GM18519 (cell line): Measurements from ENCODE around the gene SFTA2.
"Not testable (repeated sequence)": the region's sequence is repeated elsewhere in the genome, so short reads cannot be mapped to it uniquely, and the experiment has no call there.

ENCODE experiments used
- ATAC-seq: cut with Tn5 transposase; IDR thresholded peaks from one replicate; pipeline ENCODE4 v1.9.1; 2021; ENCODE audit warnings: mild to moderate bottlenecking, moderate library complexity; ENCODE audit not compliant: unreplicated experiment, low FRiP score

Gene SFTA2

DNA sequence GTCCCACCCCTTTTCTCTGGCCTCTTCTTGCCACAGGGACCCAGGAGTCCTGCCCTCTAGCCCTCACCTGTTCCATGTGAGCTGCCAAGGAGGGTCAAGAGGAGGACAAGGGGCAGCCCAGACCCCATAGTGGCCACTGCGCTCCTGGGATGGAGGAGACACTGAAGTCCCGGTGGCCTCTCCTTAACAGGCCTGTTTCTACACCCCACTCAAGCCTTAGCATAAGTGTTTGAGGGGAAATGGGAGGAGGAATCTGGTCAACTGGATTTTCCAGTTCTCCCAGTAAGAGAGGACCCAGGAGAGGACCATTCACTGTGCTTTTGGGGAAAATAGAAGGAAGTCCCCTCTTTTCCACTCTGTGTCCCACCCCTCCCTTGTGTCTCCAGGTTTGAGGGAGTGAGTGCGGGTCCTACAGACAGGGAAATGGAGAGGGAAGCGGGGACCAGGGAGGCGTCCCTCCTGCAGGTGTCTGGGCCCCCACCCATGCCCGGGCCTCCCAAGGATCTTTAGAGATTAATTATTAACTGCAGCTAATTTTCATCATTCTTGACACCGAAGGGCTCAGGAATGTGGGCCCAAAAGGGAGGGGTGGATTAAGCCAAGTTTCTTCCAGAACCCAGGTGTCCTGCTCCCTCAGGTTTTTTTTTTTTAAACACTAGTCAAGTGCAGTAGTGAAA lies at the start of gene SFTA2:
SFTA2 (minus strand) TSS at position 202 of the 677 bp plus-strand sequence; CDS start at position 128, 74 bp downstream.
- no peak for ATAC-seq

DNA sequence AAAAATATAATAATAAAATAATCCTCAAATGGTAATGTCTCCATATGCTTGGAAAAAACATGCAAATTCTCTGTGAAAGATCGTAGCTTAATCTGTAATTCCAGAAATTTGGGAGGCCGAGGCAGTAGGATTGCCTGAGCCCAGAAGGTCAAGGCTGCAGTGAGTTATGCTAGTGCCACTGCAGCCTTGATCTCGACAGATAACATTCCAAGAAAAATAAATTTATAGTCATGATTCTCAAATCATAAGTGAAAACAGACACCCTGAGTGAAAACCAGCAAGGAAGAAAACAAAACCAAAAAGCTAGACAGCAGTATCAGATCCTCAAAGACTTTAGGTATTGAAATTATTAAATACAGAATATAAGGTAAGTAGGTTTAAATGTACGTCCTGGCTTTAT lies 47.7 kb upstream of the SFTA2 start:
- no peak for ATAC-seq

DNA sequence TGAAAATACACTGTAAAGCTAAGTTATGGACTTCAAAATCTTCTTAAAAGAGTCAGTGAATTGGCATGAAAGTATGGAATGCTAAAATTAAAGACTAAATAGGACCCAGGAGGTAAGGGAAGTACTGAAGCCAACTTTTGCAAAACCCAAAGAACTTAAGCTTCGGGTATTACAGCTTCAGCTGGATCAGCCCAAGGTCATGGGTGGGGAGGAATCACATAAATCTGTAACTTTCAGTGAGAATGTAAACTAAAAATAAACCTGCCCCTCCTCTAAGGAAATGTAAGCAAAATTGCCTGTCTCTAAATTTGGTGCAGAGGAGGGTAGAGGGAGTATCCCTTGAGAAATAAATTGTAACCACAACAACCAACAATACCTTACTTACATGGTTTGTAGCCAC lies 47.2 kb upstream of the SFTA2 start:
- no peak for ATAC-seq

DNA sequence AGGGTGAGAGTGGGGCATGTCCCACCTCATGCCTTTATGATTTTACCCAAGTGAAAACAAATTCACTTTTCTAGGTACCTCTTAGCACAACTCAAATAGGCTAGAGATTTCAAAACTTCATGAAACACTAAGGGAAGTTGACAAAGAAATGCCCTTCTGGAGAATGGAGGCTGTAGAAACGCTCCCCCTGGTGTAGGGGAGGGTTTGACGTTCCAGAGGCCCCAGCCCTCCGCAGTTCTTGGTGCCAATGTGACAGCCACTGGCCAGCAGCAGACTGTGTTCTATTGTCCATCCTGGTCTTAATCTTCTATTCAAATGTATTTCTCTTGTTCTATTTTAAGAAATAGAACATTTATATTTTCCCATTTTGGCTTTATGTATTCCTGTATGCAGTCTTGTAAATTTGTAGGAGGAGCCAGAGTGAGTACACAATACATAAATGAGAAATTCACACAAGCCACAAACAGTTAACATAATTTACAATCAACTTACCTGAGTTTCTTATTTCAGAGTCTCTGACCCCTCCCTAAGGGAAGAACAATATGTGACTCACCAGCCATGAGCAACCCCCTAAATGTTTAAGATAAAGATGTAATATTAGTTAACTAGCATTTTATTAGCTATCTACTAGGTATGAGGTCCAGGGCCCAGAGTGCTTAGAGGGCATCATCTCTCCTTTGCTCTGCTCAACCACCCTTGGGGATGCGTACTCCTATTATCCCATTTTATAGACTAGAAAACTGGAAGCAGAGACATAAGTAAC lies 42.7 kb upstream of the SFTA2 start:
- no peak for ATAC-seq

DNA sequence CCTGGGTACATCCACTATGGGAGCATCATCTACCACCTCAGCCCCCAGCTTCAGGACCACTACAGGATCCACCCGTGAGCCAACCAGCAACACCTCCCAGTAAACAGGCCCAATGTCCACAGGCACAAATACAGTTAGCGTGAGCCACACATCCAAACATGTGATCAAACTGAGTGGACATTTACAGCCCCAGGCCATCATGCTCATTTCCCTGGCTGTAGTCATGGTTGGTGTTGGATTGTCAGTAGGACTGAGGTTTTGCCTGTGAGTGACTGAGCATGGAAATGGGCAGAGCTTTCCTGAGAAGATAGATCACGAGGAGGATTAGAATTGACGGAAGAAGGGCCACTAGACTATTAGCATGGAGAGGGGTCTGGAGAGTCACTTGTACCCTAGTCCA lies 40.8 kb upstream of the SFTA2 start:
- no peak for ATAC-seq

DNA sequence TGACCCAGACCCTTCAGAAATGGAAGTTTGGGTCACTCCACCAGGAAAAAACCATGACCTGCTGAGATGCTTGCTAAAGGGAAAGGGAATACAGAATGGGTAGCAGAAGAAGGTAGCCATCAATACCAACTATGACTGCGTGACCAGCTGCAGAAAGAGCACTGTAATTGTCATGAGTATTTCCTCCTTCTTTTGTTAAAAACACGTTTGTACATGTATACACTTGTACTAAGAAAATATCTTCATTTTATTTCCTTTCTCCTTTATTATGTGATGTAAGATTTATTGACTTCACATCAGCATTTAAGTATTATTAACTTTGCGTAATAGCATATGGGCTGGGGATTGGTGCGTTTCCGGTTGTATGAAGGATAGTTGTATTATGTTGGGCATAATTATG lies 39.0 kb upstream of the SFTA2 start:
- no peak for ATAC-seq

DNA sequence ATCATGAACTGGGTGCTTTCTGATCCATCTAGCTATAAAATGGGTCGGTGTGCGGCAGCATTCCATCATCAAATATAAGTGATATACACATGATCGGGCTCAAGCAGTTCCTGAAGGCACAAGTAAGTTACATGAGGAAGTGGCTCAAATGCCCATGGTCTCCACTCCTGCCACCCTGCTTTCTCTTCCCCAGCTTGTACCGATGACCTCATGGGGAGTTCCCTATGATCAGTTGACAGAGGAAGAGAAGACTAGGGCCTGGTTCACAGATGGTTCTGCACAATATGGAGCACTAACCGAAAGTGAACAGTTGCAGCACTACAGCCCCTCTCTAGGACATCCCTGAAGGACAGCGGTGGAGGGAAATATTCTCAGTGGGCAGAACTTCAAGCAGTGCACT lies 37.2 kb upstream of the SFTA2 start:
- not testable (repeated sequence) for ATAC-seq

DNA sequence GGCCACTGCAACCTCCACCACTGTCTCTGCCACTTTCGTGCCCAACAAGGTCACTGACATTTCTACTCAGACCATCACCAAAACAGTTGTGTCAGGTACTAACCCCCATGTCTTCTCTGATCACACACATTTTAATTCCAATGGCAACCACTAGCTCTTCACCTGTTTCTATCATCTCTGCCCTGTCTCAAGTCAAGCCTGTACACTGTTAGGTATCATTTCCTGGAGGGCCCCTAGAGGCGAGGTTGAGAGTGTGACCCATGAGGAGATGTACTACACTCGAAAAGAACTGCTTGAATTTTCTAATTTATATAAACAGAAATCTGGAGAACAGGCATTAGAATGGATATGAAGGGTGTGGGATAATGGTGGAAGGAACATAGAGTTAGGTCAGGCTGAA lies 34.2 kb upstream of the SFTA2 start:
- no peak for ATAC-seq

DNA sequence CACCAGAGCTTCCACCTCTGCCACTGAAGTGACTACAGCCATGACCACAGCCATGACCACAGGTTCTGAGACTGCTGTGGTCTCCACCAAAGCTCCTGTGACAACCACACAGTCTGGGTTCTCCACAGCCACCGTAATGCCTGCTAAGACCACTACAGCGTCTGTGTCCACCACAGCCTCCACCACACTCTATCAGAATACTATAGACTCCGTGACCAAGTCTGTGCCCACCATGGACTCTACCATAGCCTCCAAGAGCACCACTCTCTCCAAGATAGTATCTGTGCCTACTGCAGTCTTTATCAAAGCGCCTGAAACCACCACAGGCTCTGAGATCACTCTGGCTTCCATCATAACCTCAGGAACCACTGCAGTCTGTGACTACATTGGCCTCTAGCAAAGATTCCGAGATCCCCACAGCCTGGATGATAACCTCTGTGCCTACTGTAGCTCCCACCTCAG lies 33.2 kb upstream of the SFTA2 start:
- no peak for ATAC-seq

DNA sequence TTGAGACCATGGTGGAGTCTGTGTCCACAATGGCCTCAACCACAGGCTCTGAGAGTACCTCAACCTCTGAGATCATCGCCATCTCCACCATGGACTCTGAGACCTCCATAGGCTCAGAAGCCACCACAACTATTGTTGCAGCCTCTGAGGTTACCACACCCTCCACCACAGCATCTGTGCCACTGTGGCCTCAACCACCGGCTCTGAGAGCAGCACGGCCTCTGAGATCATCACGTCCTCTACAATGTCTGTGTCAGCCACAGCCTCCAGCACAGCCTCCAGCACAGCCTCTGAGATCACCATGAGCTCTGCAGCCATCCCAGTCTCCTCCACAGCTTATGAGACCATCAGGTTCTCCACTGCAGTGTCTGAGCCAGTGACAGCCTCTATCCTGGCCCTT lies 32.1 kb upstream of the SFTA2 start:
- no peak for ATAC-seq

DNA sequence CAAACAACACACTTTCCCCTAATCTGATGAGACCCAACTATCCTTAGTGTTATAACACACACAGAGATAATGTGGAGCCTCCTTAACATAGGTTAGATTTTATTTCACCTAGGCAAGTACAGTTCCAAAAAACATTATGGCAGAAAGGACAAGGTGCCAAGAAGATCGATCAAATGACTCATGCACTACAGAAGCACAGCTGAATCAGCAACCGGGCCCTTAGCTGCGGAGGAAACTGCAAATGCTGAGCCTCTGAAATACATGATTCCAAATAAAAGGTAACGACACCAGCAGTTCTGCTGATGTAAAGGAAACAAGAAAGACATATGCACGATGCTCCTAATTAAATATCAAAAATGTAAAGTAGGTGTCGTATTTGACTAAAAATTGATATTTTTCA lies 31.7 kb upstream of the SFTA2 start:
- no peak for ATAC-seq

DNA sequence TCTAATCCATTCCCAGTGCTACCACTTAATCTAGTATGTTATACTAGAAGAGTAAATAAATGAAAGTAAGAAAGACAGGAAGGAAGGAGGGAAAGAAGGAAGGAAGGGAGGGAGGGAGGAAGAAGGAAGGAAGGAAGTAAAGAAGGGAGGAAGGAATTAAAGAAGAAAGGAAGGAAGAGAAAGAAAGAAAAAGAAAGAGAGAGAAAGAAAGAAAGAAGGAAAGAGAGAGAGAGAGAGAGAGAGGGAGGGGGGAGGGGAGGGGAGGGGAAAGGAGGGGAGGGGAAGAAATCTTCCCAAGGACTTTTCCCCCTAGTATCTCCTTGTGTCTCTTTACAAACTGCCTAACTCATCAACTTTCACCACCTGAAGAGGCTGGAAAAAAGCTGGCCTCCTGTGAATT lies 30.7 kb upstream of the SFTA2 start:
- ATAC-seq: no peak

DNA sequence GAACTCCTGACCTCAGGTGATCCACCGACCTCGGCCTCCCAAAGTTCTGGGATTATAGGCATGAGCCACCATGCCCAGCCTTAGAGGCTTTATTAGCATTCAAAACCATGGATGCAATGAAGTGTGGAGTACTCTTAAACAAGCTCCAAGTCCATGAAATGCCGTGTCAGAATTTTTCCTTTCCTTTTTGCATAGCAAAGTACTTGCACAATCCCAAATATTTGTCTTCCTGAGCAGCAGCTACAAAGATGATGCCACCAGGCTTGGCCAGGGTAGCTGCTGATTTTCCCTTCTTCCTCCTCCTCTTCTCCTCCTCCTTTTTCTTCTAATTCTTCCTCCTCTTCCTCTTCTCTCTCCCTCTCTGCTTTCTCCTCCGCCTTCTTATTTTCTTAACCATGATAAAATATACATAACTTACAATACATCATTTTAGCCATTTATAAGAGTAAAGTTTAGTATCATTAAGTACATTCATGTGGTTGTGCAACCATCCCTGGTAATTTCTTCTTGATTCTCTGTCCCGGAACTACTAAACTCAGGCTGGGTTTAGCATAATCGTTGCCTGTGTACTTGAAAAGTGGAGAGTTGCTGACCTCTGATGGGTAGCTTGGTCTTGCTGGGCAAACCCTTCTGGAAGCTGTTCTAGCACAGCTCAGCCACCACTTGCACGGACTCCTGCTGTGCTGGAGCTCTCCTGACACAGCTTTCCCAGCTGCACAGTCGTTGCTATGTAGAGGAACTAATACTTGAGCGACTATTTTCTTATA lies 29.1 kb upstream of the SFTA2 start:
- no peak for ATAC-seq

DNA sequence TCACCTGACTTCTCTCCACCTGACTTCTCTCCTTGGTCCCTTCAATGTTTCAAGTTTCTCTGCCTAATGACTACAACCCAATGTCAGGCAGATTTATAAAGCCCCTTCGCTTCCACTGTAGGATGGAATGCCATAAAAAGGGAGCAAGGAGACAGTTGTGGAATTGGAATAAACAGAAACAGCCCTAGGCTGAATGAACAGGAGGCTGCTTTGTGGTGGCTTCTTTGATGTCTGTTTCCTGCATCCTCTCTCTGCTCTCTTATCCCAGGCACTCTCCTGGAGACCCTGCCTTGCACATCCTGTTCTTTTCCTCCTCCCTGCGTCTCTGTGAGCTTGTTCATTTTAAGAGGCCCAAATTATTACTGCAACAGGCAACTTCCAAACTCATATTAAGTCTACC lies 25.7 kb upstream of the SFTA2 start:
- ATAC-seq: no peak

DNA sequence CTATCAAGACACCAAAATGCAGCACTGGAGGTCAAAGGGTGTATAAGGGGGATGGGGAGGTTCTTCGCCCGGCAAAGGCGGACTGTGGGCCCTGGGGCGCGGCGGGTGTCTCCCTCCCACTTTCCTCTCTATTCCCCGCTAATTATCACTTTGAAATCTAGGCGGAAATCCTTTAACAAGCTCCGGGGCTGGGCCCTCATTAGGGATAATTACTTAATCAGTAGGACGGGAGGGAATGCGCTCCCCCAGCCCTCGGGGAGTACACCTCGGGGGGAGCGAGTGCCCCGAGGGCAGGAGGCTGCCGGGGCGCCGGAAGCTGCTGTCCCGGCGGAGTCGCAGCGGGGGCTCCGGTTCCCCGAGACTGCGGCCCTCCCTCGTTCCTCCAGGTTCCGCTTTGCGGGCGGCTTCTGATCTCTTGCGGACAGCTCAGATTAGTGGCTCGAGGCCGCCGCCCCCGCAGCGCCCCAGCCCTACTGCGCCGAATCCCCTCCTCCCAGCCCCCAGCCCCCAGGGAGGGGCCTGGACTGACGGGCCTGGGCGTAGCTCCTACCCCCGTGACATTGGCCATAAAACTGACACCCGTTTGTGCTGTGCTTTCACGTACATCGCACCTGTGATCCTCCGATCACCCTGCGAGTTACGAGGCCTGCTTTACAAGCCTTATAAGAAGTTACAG lies 23.5 kb upstream of the SFTA2 start:
- peak; percentile 51 for ATAC-seq

DNA sequence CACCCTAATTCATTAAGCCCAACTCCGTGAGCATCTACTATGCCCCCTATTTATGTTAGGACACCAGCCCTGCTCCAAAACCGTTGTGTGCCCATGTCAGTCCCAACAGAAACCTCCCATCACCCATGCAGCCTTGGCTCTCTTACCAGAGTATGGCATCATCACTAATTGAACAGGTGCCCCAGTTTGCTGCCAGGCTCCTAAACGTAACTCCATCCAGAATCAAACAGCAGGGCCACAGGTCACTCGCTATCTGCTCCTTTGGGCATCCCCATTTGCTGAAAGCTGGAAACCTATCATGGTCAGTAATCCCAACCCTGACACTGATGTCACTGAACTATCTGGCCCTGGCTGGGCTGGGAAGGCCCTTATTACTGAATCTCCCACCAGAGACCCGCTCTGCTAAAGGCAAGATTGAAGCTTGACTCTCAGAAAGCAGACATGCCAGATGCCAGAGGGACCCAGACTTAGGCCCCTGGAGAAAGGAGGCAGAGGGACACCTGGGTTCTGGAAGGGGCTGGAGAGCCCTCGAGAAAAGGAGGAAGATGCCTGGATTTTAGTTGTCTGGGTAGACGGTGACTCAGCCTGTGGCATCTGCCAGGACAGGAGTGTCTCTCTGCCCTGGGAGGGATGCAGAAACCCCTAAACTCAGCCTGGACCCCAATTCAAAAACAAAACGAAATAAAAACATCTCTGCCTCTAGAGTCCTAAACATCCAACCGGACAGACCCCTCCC lies 22.8 kb upstream of the SFTA2 start:
- no peak for ATAC-seq

DNA sequence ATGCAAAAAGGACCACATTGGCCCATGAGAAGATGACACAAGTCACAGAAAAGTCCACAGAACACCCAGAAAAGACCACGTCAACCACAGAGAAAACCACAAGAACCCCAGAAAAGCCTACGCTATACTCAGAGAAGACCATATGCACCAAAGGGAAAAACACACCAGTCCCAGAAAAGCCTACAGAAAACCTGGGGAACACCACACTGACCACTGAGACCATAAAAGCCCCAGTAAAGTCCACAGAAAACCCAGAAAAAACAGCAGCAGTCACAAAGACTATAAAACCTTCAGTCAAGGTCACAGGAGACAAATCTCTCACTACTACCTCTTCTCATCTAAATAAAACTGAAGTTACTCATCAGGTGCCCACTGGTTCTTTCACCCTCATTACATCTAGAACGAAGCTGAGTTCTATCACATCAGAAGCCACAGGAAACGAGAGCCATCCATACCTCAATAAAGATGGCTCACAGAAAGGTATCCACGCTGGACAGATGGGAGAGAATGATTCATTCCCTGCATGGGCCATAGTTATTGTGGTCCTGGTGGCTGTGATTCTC lies 20.0 kb upstream of the SFTA2 start:
- ATAC-seq: no peak

DNA sequence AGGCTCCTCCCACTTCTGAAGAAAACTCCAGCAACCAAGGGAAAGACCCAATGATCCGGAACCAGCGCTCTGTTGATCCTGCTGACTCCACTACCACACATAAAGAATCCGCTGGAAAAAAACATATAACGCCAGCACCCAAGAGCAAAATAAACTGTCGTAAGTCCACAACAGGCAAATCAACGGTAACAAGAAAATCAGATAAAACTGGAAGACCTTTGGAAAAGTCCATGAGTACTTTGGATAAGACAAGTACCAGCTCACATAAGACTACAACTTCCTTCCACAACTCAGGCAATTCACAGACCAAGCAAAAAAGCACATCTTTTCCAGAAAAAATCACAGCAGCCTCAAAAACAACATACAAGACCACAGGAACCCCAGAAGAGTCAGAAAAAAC lies 16.8 kb upstream of the SFTA2 start:
- ATAC-seq: no peak

DNA sequence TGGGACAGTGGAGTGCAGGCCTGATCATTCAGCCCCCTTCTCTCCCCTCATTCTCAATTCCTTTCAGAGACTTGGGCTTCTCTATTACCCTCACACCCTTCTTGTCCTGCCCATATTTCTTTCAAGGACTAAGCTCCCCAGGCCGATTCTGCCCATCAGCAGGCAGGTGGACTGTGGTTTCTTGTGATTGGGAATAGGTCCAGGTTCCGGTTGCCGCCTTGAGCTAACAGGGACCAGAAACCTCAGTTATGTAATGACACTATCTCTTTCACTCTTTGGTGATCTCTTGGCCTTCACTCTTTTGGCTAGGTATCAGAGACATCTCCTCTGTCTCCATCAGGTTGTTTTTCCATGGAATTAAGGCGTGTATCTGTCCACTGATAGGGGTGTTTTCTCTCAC lies 15.3 kb upstream of the SFTA2 start:
- no peak for ATAC-seq

DNA sequence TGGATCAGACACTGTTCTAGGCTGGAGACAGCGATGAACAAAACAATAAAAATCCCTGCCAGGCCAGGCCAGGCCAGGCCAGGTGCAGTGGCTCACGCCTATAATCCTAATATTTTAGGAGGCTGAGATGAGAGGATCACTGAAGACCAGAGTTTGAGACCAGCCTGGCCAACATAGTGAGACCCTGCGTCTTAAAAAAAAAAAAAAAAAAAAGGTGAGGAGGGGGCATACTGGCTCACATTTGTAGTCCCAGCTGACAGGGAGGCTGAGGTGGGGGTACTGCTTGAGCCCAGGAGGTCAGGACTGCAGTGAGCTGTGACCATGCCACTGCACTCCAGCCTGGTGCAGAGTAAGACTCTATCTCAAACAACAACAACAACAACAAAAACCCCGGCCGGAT lies 13.3 kb upstream of the SFTA2 start:
- no peak for ATAC-seq
